ENCODE measurements around the gene OLIG3. TPM values are rescaled to one million over a fixed set of nuclear protein-coding genes. Genes with fewer than 3 reads are reported as not detected.

The OLIG3 gene
- total RNA-seq, 4 donors from 2014 or later: not detected

DNA sequence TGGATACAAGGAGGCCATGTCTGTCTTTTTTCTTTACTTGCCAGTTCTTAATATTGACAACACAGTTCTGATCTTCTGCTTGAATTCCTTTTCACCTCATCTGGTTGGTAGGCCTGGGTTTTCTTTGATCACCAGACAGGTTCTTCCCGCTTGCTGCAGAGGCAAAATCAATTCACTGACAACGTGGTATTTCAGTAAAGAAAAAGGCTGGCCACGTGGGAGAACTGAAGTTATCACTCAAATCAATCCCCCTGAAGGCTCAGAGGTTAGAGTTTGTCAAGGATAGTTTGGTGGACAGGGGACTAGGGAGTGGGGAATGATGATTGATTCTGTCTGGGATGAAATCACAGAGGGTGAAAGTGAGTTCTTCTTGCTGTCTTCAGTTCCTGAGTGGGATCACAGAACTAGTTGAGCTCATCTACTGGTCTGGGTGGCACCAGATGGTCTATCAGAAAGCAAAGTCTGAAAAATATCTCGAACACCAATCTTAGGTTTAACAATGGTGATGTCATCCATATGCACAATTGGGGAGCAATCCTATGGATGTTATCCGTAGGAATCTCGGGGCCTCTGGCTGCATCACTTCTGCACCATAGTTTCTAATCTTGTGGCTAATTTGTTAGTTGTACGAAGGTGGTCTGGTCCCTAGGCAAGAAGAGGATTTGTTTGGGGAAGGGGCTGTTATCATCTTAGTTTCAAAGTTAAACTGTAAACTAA, 37.3 kb upstream of the OLIG3 start:
- no peak for DNase-seq (ENCODE audit: low spot score in 2 of 2)
- Histone ChIP-seq H3K27me3 (no peaks in the 10 kb centered on the region), H3K4me3 (no peak overlapping the region), H3K4me1 (no peaks in the 10 kb centered on the region), H3K36me3 (no peaks in the 10 kb centered on the region), H3K9me3 (peaks cover 0 to 6% (median 0%) of the 10 kb centered on the region in 4 donors), H3K27ac (no peak overlapping the region)
- TF ChIP-seq EP300 (IDR thresholded peaks at IDR 0.05) (no peak), POLR2A (IDR thresholded peaks at IDR 0.05) (no peak)
- TF ChIP-seq, protein P1, sequence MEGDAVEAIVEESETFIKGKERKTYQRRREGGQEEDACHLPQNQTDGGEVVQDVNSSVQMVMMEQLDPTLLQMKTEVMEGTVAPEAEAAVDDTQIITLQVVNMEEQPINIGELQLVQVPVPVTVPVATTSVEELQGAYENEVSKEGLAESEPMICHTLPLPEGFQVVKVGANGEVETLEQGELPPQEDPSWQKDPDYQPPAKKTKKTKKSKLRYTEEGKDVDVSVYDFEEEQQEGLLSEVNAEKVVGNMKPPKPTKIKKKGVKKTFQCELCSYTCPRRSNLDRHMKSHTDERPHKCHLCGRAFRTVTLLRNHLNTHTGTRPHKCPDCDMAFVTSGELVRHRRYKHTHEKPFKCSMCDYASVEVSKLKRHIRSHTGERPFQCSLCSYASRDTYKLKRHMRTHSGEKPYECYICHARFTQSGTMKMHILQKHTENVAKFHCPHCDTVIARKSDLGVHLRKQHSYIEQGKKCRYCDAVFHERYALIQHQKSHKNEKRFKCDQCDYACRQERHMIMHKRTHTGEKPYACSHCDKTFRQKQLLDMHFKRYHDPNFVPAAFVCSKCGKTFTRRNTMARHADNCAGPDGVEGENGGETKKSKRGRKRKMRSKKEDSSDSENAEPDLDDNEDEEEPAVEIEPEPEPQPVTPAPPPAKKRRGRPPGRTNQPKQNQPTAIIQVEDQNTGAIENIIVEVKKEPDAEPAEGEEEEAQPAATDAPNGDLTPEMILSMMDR (IDR thresholded peaks at IDR 0.05): no peak
- 80 to 89% methylated on average over 7 of the region's 7 CpGs for WGBS, 2 donors

DNA sequence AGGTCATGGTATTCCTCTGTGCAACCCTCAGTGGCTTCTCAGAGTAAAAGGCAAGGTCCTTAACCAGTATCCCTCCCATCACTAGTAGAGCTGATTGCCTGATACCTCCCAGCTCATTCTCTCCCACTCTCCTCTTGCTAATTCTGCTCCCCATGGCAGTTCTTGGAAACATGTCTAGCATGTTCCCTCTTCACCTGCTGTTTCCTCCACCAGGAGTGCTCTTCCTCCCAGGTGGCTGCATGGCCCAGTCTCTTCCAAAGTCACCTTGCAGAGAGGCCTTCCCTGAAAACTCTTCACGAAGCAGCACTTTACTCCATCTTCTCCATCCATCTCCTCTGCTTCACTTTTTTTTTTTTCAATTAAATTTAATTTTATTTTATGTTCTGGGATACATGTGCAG, 36.2 kb upstream of the OLIG3 start:
- Histone ChIP-seq H3K27ac (no peak overlapping the region), H3K27me3 (no peaks in the 10 kb centered on the region), H3K4me3 (no peak overlapping the region), H3K9me3 (peaks cover 0 to 17% (median 0%) of the 10 kb centered on the region in 4 donors), H3K36me3 (no peaks in the 10 kb centered on the region), H3K4me1 (no peaks in the 10 kb centered on the region)
- no peak for TF ChIP-seq EP300 (IDR thresholded peaks at IDR 0.05)
- TF ChIP-seq, protein P1 (IDR thresholded peaks at IDR 0.05): no peak
- no peak for TF ChIP-seq POLR2A (IDR thresholded peaks at IDR 0.05)
- DNase-seq (ENCODE audit: low spot score in 2 of 2): no peak
- WGBS, 2 donors: 69 to 82% methylated on average over 1 of the region's 1 CpG

DNA sequence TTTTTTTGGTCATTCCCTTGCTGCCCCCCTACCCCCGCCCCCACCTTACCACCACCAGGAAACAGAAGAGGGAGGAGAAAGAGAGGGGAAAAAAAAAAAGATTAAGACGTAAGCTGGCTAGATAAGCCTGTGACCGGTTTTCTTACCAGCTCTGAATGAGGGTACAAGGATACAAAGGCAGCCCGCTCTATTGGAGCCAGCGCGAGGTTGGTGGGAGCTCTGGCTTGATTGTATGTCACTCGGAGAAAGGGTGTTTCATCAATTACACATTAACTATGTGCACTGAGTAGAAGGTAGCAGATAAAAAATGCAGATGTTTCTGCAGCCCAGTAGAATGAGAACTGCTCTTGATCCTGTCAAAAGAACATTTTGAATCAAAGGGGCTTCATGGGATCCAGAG, 28.6 kb upstream of the OLIG3 start:
- WGBS, 2 donors: 31 to 42% methylated on average over 7 of the region's 7 CpGs
- TF ChIP-seq EP300 (IDR thresholded peaks at IDR 0.05): no peak
- TF ChIP-seq, protein P1 (IDR thresholded peaks at IDR 0.05): no peak
- TF ChIP-seq POLR2A (IDR thresholded peaks at IDR 0.05): no peak

GRCh38 chr6:137522198-137522798, 28.1 kb upstream of the OLIG3 start:
- no peaks in the 10 kb centered on the region for H3K4me1 ChIP-seq
- peaks cover 0 to 32% of the 10 kb centered on the region in 2 donors for H3K27me3 ChIP-seq
- peaks cover 0 to 18% (median 0%) of the 10 kb centered on the region in 4 donors for H3K9me3 ChIP-seq
- no peak overlapping the region for H3K4me3 ChIP-seq
- TF ChIP-seq POLR2A (IDR thresholded peaks at IDR 0.05): no peak
- TF ChIP-seq EP300 (IDR thresholded peaks at IDR 0.05): no peak
- TF ChIP-seq, protein P1 (IDR thresholded peaks at IDR 0.05): no peak
- H3K27ac ChIP-seq: no peak overlapping the region
- no peaks in the 10 kb centered on the region for H3K36me3 ChIP-seq
- DNase-seq (ENCODE audit: low spot score in 2 of 2): no peak
- 53 to 64% methylated on average over 2 of the region's 2 CpGs for WGBS, 2 donors

More for the DNA sequence above, 28.6 kb upstream of the OLIG3 start:
- Histone ChIP-seq H3K27ac (no peak overlapping the region), H3K27me3 (peaks cover 0 to 28% of the 10 kb centered on the region in 2 donors), H3K4me1 (no peaks in the 10 kb centered on the region), H3K9me3 (peaks cover 0 to 18% (median 0%) of the 10 kb centered on the region in 4 donors), H3K36me3 (no peaks in the 10 kb centered on the region), H3K4me3 (no peak overlapping the region)
- DNase-seq (ENCODE audit: low spot score in 2 of 2): no peak

DNA sequence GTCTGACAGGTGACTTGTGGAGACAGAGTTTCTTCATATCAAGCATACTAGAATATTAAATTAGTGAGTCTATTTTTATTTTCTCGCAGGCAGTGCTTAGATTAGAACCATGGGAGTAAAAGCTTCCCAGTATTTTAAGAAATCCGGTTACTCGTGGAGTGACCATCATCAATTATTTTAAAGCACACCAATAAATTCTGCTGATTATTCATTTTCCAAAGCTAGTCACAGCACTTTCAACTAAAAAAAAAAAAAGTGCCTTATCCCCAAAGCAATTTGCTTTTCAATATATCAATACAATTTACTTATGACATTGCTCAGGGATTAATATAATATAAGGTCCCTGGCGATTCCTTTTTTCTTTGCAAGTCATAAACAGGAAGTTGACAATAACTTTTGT, 26.3 kb upstream of the OLIG3 start:
- no peaks in the 10 kb centered on the region for H3K4me1 ChIP-seq
- WGBS, 2 donors: 88 to 90% methylated on average over 4 of the region's 4 CpGs
- DNase-seq (ENCODE audit: low spot score in 2 of 2): no peak

More for the DNA sequence above, 26.3 kb upstream of the OLIG3 start:
- H3K4me3 ChIP-seq: no peak overlapping the region
- no peak for TF ChIP-seq POLR2A (IDR thresholded peaks at IDR 0.05)
- TF ChIP-seq EP300 (IDR thresholded peaks at IDR 0.05): no peak
- TF ChIP-seq, protein P1 (IDR thresholded peaks at IDR 0.05): no peak
- peaks cover 0 to 2% (median 0%) of the 10 kb centered on the region in 4 donors for H3K9me3 ChIP-seq
- no peaks in the 10 kb centered on the region for H3K36me3 ChIP-seq
- H3K27ac ChIP-seq: no peak overlapping the region
- H3K27me3 ChIP-seq: peaks cover 0 to 50% of the 10 kb centered on the region in 2 donors

All from tibial nerve (tissue), 4 donors.